Measurements from ENCODE around the gene TUBGCP3. TPM values are rescaled to one million over a fixed set of nuclear protein-coding genes. Genes with fewer than 3 reads are reported as not detected.
"Not testable (repeated sequence)": the region's sequence is repeated elsewhere in the genome, so short reads cannot be mapped to it uniquely, and the experiment has no call there.

The TUBGCP3 gene
- total RNA-seq, 2 donors from 2014 or later = 28.7 to 29.4 TPM

DNA sequence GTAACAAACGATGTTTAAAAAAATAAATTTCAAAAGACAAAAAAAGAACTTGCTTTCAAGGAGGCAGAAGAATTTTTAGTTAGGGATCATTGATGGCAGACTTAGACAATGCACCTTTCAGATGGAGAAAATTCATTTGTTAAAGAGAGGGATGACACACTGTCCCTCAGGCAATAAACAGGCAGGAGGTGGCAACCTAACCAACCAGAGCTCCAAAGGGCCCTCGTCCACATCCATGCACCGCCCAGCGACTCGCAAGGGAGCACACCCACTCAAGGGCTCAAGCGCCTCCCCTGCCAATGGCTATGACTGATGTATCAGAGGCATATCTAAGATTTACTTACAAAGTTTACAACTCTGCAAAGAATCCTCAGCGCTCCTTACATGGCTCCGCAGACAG lies 81.9 kb downstream of the TUBGCP3 start:
- intact Hi-C loops (cut with DNase I) = no loop called here
- DNase-seq (ENCODE audit: low spot score) = no peak

DNA sequence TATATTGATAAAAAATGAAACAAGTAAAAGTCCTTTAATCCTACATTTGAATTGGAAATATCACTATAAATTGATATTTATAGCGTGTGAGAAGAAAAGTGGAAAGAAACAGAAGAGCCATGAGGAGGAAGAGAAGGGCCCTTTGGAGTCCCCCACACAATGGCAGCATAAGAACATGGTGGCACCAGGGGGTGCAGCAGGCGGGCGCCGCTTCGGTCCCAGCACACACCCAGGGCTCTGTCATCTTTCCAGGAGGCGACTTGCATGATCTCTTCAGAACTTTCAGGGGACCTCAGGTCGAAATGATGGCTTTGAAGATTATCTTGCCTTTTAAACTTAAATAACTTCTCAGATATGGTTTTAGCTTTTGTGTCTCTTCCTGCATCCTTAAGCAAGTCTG lies 91.8 kb downstream of the TUBGCP3 start:
- intact Hi-C loops (cut with DNase I) = no loop called here

DNA sequence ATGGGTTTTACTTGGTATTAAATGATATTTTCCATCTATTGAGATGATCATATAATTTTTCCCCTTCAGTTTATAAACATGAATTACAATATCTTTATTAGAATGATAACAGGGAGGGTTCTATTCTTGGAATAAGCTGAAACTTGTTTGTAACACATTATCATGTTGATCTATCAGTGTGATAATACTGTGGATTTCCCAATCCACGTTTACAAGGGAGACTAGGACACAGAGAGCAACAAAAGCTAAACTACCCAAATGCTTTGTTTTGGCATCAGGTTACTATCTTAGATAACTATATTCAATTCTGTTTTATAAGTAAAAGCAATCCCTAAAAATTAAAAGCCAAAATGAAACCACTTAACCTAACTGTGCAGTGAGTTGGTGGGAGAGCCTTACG lies 92.5 kb downstream of the TUBGCP3 start:
- intact Hi-C loops (cut with DNase I) = no loop called here
- DNase-seq (ENCODE audit: low spot score) = no peak

More for the DNA sequence above, 91.8 kb downstream of the TUBGCP3 start:
- no peak for DNase-seq (ENCODE audit: low spot score)

DNA sequence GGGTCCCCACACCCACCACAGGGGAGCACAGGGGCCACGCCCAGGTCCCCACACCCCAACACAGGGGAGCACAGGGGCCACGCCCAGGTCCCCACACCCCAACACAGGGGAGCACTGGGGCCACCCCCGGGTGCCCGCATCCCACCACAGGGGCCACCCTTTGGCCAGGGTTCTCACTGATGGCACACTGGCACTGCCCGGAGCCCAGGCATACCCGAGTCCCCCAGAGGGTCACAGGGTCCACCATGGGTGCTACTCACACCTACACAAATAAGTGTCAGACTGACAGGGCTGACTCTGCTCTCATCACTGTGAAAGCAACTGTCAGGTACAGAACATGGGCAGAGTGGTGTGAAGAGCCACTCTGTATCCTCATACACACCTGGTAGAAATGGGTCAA lies 98.8 kb downstream of the TUBGCP3 start:
- intact Hi-C loops (cut with DNase I) = no loop called here
- no peak for DNase-seq (ENCODE audit: low spot score)

DNA sequence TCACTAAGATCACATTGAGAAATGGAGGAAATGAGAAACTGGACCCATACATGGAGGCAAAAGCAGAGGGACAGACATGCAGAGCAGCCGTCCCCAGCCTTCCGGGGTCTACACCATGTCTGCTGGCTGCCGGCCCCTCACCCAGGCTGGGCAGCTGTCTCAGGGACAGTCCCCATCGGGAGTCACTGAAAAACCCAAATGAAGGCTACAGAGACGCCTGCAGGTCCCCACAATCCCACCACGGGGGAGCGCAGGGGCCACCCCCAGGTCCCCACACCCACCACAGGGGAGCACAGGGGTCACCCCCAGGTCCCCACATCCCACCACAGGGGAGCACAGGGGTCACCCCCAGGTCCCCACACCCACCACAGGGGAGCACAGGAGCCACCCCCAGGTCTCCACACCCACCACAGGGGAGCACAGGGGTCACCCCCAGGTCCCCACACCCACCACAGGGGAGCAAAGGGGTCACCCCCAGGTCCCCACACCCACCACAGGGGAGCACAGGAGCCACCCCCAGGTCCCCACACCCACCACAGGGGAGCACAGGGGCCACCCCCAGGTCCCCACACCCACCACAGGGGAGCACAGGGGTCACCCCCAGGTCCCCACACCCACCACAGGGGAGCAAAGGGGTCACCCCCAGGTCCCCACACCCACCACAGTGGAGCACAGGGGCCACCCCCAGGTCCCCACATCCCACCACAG lies 99.5 kb downstream of the TUBGCP3 start:
- DNase-seq (ENCODE audit: low spot score); intact Hi-C loops (cut with DNase I): not testable (repeated sequence)

DNA sequence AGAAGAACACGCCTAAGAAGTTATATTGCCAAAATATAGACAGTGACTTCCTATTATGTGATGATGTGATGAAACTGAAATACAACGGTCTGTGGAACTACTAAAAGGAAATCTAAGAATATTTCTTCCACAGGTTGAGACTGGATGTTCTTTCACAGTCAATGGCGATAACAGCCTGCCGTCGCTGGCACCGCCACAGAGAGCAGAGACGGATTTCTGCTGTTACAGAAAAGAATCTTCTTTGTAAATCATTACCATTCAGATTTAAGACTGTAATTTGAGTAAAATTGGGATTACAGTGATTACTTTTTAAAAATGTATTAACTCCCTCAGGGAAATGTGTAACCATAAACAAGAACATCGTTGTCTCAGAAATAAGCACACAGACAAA lies 100.8 kb downstream of the TUBGCP3 start:
- no peak for DNase-seq (ENCODE audit: low spot score)

DNA sequence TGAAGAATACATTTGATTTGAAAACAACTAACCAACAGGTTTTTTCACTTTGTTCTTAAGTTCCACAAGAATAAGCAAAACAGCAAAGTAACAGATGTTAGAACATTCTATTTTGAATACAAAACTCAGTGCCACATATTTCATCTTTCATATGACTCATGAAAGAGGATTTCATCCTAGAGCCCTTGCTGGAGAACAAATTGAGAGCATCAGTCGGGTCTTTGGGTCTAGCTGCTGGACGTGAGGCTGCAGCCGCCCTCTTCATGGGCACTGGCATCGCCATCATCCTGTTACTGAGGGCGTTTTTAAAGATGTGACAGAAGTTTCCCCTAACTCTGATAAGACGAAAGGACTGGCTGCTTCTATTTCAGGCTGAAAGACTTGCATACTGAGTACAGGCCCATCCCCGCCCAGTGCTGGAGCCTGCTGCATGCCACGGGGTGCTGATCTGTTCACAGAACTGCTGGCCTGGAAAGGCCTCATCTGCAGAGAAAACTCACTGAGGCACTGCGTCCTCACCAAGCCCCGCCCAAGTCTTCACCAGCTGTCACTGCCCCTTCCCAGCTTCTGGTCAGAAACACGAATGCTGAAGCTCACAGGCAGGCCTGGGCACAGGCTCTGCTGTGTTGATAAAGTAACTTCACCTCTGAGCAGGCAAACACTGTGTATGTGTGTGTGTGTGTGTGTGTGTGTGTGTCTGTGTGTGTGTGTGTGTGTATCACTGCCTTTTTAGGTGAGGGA lies 101.4 kb downstream of the TUBGCP3 start:
- intact Hi-C loops (cut with DNase I) = no loop called here

More for the DNA sequence above, 100.8 kb downstream of the TUBGCP3 start:
- intact Hi-C loops (cut with DNase I) = no loop called here

DNA sequence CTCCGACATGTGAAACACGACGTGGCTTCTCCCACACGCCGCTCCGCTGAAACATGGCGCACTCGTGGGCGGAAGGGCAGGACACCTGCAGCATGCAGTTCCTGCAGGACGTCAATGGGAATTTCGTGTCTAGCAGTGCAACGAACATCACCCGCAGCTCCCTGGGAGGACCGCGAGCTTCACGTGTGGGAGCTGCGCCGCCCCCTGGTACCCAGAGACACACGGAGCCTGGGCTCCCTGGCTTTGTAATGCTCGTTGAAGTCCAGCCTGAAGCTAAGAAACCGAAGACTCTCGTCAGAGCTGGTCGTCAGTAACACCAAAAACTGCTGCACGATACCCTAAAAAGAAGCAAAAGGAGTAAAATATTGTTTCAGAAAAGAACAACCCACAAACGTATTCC lies 102.1 kb downstream of the TUBGCP3 start:
- DNase-seq (ENCODE audit: low spot score); intact Hi-C loops (cut with DNase I): not testable (repeated sequence)

More for the DNA sequence above, 101.4 kb downstream of the TUBGCP3 start:
- no peak for DNase-seq (ENCODE audit: low spot score)

DNA sequence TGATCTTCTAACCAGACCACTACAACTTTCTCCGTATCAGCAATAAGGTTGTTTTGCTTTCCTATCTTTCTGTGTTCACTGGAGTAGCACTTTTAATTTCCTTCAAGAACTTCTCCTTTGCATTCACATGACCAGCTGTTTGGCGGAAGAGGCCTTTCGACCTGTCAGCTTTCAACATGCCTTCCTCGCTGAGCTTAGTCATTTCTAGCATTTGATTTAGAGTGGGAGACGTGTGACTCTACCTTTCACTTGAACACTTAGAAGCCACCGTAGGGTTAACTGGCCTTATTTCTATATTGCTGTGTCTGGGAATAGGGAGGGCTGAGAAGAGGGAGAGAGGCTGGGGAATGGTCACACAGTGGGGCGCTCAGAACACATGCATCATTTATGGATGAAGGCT lies 104.7 kb downstream of the TUBGCP3 start:
- intact Hi-C loops (cut with DNase I) = no loop called here
- DNase-seq (ENCODE audit: low spot score) = no peak

DNA sequence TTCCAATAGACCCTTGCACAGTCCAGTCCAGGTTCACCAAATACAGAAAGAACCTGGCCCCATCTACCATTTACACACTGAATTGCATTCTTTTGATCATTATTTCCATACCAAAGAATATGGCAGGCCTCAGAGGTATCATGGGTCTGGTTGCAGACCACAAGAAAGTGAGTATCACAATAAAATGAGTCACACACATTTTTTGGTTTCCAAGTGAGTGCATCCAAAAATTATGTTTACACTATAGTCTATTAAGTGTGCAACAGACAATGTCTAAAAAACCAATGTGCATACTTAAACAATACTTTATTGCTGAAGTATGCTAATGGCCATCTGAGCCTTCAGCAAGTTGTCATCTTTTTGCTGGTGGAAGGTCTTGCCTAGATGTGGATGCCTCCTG lies 106.5 kb downstream of the TUBGCP3 start:
- intact Hi-C loops (cut with DNase I) = no loop called here
- no peak for DNase-seq (ENCODE audit: low spot score)

DNA sequence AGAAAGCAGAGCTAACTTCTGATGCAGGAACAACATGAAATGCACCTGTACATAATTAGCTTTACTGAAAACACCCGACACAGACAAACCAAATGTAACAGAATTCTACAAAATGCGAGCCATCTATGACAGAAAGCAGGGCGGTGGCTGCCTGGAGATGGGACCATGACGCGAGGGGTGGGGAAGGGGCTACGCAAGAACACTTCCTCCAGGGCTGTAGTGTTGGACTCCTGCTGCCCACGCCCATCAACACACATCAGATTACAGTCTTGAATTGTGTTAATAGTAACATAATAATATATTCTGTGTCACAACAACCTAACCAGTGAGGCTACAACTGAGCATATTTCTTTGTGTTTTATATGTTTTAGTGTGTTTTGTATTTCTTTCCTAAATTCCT lies 108.6 kb downstream of the TUBGCP3 start:
- intact Hi-C loops (cut with DNase I) = no loop called here
- no peak for DNase-seq (ENCODE audit: low spot score)

DNA sequence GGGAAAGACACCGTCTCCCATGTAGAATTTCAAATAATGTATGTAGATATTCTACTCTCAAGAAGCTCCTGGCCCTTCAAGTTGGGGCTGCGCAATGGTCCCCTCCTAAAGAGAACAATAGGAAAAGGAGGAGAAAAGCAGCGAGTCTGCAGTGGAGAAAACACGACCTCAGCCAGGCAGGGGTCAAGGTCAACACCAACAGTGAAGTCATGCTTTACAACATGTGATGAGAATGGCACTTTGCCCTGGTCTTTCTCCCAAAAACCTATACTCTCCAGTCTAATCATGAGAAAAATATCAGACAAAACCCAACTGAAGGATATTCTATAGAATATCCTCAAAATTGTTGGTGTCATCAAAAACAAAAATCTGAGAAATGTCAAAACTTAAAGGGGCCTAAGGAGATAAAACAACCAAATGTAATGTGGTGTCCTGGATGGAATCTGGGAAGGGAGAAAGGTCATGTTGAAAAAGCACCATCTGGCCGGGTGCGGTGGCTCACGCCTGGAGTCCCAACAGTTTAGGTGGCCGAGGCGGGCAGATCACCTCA lies 110.8 kb downstream of the TUBGCP3 start:
- DNase-seq (ENCODE audit: low spot score) = no peak
- intact Hi-C loops (cut with DNase I) = no loop called here

DNA sequence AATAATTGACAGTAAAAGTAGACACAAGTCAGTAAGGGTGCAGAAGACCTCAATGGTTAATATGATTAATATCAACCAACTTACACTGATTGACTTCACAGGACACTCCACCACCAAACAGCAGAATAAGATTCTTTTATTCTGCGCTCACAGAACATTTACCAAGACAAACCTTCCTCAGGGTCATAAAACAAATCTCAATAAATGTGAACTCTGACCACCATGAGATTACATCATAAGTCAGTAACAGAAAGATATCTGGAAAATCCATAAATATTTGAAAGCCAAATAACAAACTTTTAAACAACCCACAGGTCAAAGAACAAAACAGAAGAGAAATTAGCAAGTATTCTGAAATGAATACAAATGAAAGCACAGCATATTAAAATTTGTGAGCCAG lies 112.1 kb downstream of the TUBGCP3 start:
- DNase-seq (ENCODE audit: low spot score) = no peak
- intact Hi-C loops (cut with DNase I) = no loop called here

DNA sequence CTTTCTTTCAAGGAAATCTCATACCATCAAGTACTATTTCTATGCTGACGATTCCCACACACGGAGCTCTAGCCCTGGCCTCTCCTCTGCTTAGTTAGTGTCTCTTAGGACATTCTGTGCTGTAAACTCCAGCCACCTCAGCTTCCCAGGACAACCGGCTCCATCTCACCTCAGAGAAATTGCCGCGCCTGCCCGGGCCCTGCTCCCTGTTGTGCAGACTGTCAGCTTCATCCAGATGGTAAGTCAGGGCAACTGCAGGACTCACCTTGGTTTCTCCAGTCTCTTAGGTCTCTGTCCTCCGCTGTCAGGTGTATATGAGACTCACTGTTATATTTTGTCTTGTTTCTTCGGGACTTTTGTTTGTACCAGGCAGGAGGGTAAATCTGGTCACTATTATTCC lies 113.1 kb downstream of the TUBGCP3 start:
- intact Hi-C loops (cut with DNase I) = no loop called here
- DNase-seq (ENCODE audit: low spot score) = no peak

DNA sequence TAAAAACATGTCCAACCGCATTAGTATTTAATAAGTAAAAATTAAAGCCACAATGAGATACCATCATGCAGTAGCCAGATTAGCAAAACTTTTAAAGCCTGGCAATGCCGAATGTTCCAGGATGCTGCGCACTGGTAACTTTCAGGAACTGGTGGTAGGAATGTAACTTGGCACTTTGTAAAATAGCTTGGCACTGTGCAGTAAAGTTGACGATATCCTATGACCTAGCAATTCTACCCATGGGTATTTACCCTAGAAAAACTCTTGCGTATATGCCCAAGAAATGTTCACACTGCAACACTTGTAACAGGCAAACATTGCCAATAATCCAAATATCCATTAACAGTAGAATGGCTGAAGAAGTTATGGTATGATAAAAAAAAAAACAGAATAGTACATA lies 114.1 kb downstream of the TUBGCP3 start:
- intact Hi-C loops (cut with DNase I) = no loop called here
- no peak for DNase-seq (ENCODE audit: low spot score)

DNA sequence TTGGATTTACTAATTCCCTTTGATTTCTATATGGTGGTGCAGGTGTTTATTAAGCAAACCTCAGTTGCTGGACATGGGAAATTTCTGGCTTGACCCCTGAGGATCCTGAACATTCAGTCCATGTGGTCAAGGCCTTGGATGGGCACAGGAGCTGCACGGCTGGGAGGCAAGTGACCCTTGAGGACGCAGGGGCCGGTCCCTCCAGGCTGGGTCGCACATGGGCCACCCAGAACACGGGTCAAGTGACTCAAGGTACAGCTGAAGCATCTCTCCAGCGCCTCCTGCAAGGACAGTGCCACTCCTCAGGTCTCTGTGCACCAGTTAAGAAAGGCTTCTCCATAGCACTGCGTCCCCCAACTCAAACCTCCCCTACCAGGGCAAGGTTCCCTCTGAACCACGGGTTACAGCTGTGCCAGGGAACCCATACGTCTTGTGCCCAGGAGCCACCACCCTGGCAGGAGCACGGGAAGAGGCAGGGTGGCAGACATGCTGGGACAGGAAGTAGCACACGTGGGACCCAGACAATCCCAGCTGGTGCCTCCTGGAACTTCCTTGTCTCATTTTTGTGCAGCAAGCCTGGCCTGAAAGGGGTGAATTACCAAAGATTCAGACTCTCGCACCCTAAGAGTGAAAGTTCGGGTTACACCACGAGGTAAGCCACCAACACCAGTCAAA lies 118.7 kb downstream of the TUBGCP3 start:
- DNase-seq (ENCODE audit: low spot score) = no peak
- intact Hi-C loops (cut with DNase I) = no loop called here

DNA sequence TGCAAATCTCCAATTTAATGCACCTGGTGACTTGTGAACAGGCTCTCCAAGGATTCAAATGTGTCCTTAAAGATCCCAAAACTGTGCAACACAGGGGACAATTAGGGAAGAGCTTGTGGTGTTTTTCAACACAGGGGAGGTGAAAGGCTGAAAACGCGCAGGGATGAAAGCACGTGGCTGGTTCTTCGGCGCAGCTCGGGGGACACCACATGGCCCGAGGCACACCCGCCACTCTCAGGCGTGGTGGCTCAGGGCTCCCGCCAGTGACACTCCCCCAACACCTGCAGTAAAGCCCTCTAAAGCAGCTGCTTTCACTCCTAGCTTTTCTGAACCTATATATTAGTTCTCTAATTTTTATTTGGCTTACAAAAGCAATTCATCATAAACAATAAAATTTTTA lies 119.9 kb downstream of the TUBGCP3 start:
- intact Hi-C loops (cut with DNase I) = no loop called here

DNA sequence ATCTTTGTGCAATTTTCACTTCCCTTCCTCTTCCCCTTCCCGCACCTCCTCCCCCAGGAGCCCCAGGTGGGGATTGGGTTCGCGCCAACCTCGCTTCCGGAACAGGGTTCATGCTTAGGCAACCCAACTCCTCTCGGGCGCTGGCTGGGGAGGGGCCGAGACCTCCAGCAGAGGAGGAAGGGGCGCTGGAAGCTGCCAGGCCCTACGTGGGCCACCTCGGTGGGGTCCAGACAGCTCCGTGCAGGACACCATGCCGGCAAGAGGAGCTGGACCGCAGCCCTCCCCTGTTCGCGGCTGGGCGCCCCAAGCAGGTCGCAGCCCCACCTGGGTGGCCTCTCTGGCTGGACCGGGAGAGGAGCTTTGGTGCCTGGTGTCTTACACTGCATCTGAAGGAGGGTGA lies 120.7 kb downstream of the TUBGCP3 start:
- DNase-seq (ENCODE audit: low spot score) = no peak
- intact Hi-C loops (cut with DNase I) = no loop called here

More for the DNA sequence above, 119.9 kb downstream of the TUBGCP3 start:
- DNase-seq (ENCODE audit: low spot score) = no peak

DNA sequence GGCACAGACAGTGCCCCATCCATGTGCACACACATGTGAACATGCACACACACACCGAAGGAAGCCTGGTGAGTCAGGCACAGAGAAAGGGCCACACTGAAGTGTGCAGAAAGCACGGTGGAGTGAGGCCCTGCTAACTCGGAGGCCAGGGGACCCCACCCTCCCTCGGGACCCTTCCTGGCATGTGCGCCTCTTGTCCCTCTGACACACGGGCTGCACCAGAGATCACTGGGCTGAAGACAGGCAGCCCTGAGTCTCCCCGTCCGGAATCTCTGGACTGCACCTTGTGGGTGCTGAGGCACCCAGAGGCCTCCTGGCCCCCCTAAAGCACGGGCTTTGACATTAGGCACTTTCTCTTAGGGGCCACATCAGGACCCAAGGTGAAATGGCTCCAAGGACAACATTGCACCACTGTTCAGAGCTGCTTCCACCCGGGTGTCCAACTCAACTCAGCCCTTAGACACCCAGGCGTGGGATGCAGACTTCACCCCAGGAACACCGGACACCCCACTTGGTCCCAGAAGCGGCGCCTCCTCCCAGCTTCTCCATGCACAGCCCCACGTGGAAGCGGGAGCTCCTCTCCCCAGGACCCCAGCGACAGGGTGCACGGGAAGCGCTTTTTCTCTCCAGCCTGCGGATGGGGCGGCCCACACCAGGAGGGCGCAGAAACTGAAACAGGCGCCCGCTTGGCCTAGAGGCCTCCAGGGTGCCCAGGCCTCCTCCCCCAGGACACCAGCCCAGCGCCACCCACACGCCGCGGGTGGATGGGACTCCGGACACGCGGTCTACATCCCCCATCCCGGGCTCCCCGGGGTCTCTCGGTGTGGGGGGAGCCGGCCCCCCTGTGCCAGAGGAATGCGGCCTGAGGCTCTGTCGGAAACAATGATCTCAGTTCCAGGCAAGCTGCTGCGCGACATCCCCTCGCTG lies 121.6 kb downstream of the TUBGCP3 start:
- DNase-seq (ENCODE audit: low spot score) = no peak
- intact Hi-C loops (cut with DNase I) = no loop called here
